Measurements from ENCODE around the gene KIAA1217.

GRCh38 chr10:24427678-24428409 lies 218.9 kb downstream of the KIAA1217 start:
- TF ChIP-seq ELK1 (IDR thresholded peaks at IDR 0.05; ENCODE audit: borderline replicate concordance, low read depth, low read length), result no peak
- no peak for TF ChIP-seq CTCF (conservative IDR thresholded peaks at IDR 0.05; ENCODE audit: low read depth, low read length)
- TF ChIP-seq POLR2A (IDR thresholded peaks at IDR 0.05; ENCODE audit: low read depth, low read length), result no peak
- no peak for TF ChIP-seq USF2 (IDR thresholded peaks at IDR 0.05; ENCODE audit: low read depth, low read length)
- TF ChIP-seq CHD1 (IDR thresholded peaks at IDR 0.05; ENCODE audit: low read depth, low read length), result no peak
- TF ChIP-seq BHLHE40 (IDR thresholded peaks at IDR 0.05; ENCODE audit: low read depth, low read length), result no peak
- no peak for TF ChIP-seq RAD21 (IDR thresholded peaks at IDR 0.05; ENCODE audit: low read length)
